ENCODE data around the gene MBNL1.

GRCh38 chr3:152364237-152364636, 95.5 kb downstream of the MBNL1 start:
- TF ChIP-seq POLR2A (IDR thresholded peaks at IDR 0.05) (no peak), CTCF (IDR thresholded peaks at IDR 0.05) (no peak), POLR2AphosphoS5 (IDR thresholded peaks at IDR 0.05; ENCODE audit: insufficient read depth in 1 of 2, low read depth in 1 of 2) (no peak)

All from vagina (tissue), 2 donors.